SK-N-MC (cell line): ENCODE results near the gene ALPL.

Experiments used
- EZH2 ChIP-seq: fragments of 200-600 bp; sonication (generic); IDR thresholded peaks from one replicate; pipeline ENCODE4 v1.6.1; 2017; ENCODE audit warnings: antibody characterized with exemption
- FOXP2 ChIP-seq: optimal IDR thresholded peaks from 2 replicates; pipeline ENCODE3; 2011; ENCODE audit warnings: mild to moderate bottlenecking, moderate library complexity; ENCODE audit not compliant: insufficient read depth; ENCODE audit errors: extremely low read length, control extremely low read depth
- POLR2AphosphoS5 ChIP-seq: IDR thresholded peaks from 2 replicates; pipeline ENCODE4 v1.6.1; 2012; ENCODE audit warnings: mild to moderate bottlenecking, low read depth, low read length, borderline replicate concordance

GRCh38 chr1:21490774-21491487, 18.3 kb upstream of the ALPL start:
- no peak for TF ChIP-seq EZH2
- TF ChIP-seq POLR2AphosphoS5, result no peak
- TF ChIP-seq FOXP2, result no peak
